ENCODE measurements around the gene GNG13. TPM values are rescaled to one million over a fixed set of nuclear protein-coding genes. Genes with fewer than 3 reads are reported as not detected.

The GNG13 gene
- total RNA-seq, 2 donors from 2014 or later = not detected

DNA sequence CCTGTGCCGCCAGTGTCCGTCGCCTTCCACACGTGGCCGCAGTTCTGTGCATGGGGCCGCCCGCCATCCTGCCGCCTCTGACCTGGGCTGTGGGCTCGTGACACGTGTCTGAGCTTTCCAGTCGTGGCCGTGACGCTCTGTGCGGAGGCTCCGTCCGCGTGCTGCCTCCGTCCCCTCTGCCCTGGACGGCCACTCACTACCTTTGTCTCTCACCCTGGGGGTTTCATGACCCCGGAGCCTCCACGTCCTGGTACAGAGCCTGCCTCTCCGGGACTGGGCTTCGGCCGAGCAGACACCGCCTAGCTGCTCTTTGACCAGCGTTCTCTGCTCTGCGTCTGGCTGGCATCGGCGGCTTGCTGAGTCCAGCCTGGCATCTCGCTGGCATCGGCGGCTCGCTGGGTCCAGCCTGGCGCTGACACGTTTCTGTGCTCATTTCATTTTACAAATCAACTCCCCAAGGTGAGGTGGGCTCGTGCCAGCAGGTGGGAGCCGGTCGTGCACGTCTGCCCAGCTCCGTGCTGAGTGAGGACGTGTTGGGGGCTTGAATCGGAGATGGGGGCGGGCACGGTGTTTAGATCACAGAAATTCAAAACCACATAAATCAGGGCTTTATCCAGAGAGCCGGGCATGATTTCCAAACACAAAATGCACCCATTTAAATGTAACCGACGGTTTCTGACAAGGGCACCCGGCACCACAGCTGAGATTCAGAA lies 44.3 kb upstream of the GNG13 start:
- no peak overlapping the region for H3K4me3 ChIP-seq
- DNase-seq (ENCODE audit: low spot score) = no peak
- no peak for TF ChIP-seq CTCF (IDR thresholded peaks at IDR 0.05)
- H3K27me3 ChIP-seq = no peaks in the 10 kb centered on the region
- no peaks in the 10 kb centered on the region for H3K9me3 ChIP-seq
- H3K27ac ChIP-seq = no peak overlapping the region
- no peaks in the 10 kb centered on the region for H3K36me3 ChIP-seq
- no peaks in the 10 kb centered on the region for H3K4me1 ChIP-seq

GRCh38 chr16:843771-844170 lies 43.2 kb upstream of the GNG13 start:
- DNase-seq (ENCODE audit: low spot score) = no peak
- Histone ChIP-seq H3K4me1 (no peaks in the 10 kb centered on the region), H3K36me3 (no peaks in the 10 kb centered on the region), H3K9me3 (no peaks in the 10 kb centered on the region), H3K27ac (no peak overlapping the region), H3K27me3 (no peaks in the 10 kb centered on the region), H3K4me3 (no peak overlapping the region)
- TF ChIP-seq CTCF (IDR thresholded peaks at IDR 0.05) = no peak

- DNase-seq (ENCODE audit: low spot score) = no peak
- H3K9me3 ChIP-seq = no peaks in the 10 kb centered on the region
- H3K4me3 ChIP-seq = no peak overlapping the region
- no peaks in the 10 kb centered on the region for H3K4me1 ChIP-seq
- no peaks in the 10 kb centered on the region for H3K36me3 ChIP-seq
- no peaks in the 10 kb centered on the region for H3K27me3 ChIP-seq
- no peak for TF ChIP-seq CTCF (IDR thresholded peaks at IDR 0.05)
- H3K27ac ChIP-seq = no peak overlapping the region
Observed at GRCh38 chr16:842711-843560, 42.4 kb upstream of the GNG13 start.

DNA sequence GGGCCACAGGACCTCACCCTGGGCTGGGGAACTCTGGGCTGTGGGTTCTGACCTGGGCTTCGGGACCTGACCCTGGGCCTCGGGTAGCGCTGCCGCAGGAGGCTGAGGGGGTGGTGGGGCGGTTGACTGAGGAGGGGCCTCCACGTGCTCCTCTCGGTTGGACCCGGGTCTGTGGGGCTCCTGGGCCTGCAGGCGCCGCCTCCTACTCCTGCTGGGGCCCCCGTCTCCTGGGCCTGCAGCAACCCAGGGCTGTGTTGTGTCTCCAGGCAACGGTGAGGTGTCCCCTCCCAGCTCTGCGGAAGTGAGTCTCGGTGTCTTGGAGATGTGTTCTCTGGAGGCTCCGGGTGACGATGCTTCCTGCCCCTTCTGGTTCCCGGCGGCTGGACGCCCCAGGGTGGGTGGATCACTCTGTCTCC lies 41.5 kb upstream of the GNG13 start:
- no peak for TF ChIP-seq CTCF (IDR thresholded peaks at IDR 0.05)
- no peak for DNase-seq (ENCODE audit: low spot score)

GRCh38 chr16:841455-842060 lies 41.0 kb upstream of the GNG13 start:
- no peaks in the 10 kb centered on the region for H3K36me3 ChIP-seq
- TF ChIP-seq CTCF (IDR thresholded peaks at IDR 0.05) = no peak
- no peaks in the 10 kb centered on the region for H3K27me3 ChIP-seq
- H3K9me3 ChIP-seq = peaks cover 0 to 7% of the 10 kb centered on the region in 2 donors
- H3K4me3 ChIP-seq = no peak overlapping the region
- no peak overlapping the region for H3K27ac ChIP-seq
- no peaks in the 10 kb centered on the region for H3K4me1 ChIP-seq
- DNase-seq (ENCODE audit: low spot score) = no peak

More for the DNA sequence above, 41.5 kb upstream of the GNG13 start:
- no peaks in the 10 kb centered on the region for H3K4me1 ChIP-seq
- no peak overlapping the region for H3K4me3 ChIP-seq
- peaks cover 0 to 2% of the 10 kb centered on the region in 2 donors for H3K9me3 ChIP-seq
- H3K27me3 ChIP-seq = no peaks in the 10 kb centered on the region
- H3K36me3 ChIP-seq = no peaks in the 10 kb centered on the region
- H3K27ac ChIP-seq = no peak overlapping the region
